K562 (cell line): Measurements from ENCODE around the gene CBR4. TPM values are rescaled to one million over a fixed set of nuclear protein-coding genes. Genes with fewer than 3 reads are reported as not detected.

Experiments used
- ATAC-seq: fragments of 200-7000 bp; cut with Tn5 transposase; 3 replicates; pipeline ENCODE4 v1.9.1; 2020; ENCODE audit warnings: moderate library complexity
- BruUV-seq: library from RNA; stranded (reverse); fragments of 400-500 nt; replicated peaks from 2 replicates; lab custom pipeline; 2021; lab: Mats Ljungman, UMichigan
- CTCF ChIA-PET: fragments of 300-600 bp; formaldehyde crosslinking; extraction: SDS; loops from one replicate; lab custom pipeline; 2021; ENCODE audit warnings: low intra/inter-chr PET ratio; lab: Yijun Ruan, JAX
- POLR2A ChIA-PET: fragments of 300-600, 350-650 bp; sonication (Branson Sonifier 250); formaldehyde crosslinking; extraction: SDS; loops from one replicate; lab custom pipeline; 2021; ENCODE audit warnings: antibody characterized with exemption, inconsistent platforms; lab: Yijun Ruan, JAX
- DNase-seq, 4 experiments: peaks; one replicate each; pipeline versions ENCODE4 v3.0.0 to v3.0.0-alpha.2; 2011 to 2018; ENCODE audit warnings: low spot score in 3 of 4, mixed read lengths in 3 of 4; ENCODE audit errors: extremely low read depth in 1 of 4
- FAIRE-seq: peaks from 2 replicates; lab custom pipeline; 2011; peaks lifted over from hg19 to GRCh38; lab: Jason Lieb, UNC
- H2AFZ ChIP-seq: 2 replicates; pipeline ENCODE4 v1.6.0; 2011; ENCODE audit warnings: low read depth, low read length, control low read depth, inconsistent platforms
- H3K27ac ChIP-seq: fragments of 200-600 bp; 3 replicates; pipeline ENCODE4 v1.8.0; 2011; ENCODE audit warnings: low read depth, mild to moderate bottlenecking, control low read depth, inconsistent platforms, low read length, moderate library complexity, mixed read lengths; ENCODE audit errors: extremely low read depth
- H3K27me3 ChIP-seq, 2 experiments: fragments of 300-600 bp in 1 of 2; 2 replicates in 1 of 2; 3 replicates in 1 of 2; pipeline versions ENCODE4 v1.6.0 to v1.8.0; 2011; ENCODE audit warnings: inconsistent platforms in 2 of 2, low read length in 2 of 2, mild to moderate bottlenecking in 1 of 2, mixed read lengths in 1 of 2, moderate library complexity in 1 of 2; ENCODE audit not compliant: control insufficient read depth in 2 of 2, insufficient read depth in 2 of 2
- H3K36me3 ChIP-seq: fragments of 300-600 bp; 3 replicates; pipeline ENCODE4 v1.8.0; 2011; ENCODE audit warnings: mild to moderate bottlenecking, low read length, inconsistent platforms; ENCODE audit not compliant: control insufficient read depth, insufficient read depth
- H3K4me1 ChIP-seq, 2 experiments: fragments of 200-600 bp in 1 of 2; replicated peaks in 1 of 2; 2 replicates in 1 of 2; 3 replicates in 1 of 2; pipeline versions ENCODE4 v1.5.1 to v1.8.0; 2011; ENCODE audit warnings: inconsistent platforms in 2 of 2, low read length in 2 of 2, mild to moderate bottlenecking in 1 of 2, mixed read lengths in 1 of 2, moderate library complexity in 1 of 2; ENCODE audit not compliant: control insufficient read depth in 2 of 2, insufficient read depth in 2 of 2
- H3K4me2 ChIP-seq: 2 replicates; pipeline ENCODE4 v1.6.1; 2011; ENCODE audit warnings: low read length, control low read depth, inconsistent platforms, mixed read lengths; ENCODE audit not compliant: insufficient read depth
- H3K4me3 ChIP-seq: fragments of 200-600 bp; sonication (generic), shearing (Covaris generic); 2 replicates; pipeline ENCODE4 v1.5.1; 2016; ENCODE audit warnings: control low read depth, inconsistent platforms
- H3K79me2 ChIP-seq: fragments of 200-600 bp; 3 replicates; pipeline ENCODE4 v1.8.0; 2011; ENCODE audit warnings: low read length, inconsistent platforms; ENCODE audit not compliant: control insufficient read depth, insufficient read depth
- H3K9ac ChIP-seq, 2 experiments: 2 replicates each; pipeline versions ENCODE4 v1.6.0 to v1.6.1; 2011; ENCODE audit warnings: low read depth in 2 of 2, low read length in 2 of 2, control low read depth in 1 of 2, inconsistent platforms in 1 of 2, mild to moderate bottlenecking in 1 of 2, mixed read lengths in 1 of 2; ENCODE audit not compliant: insufficient read depth in 1 of 2
- H3K9me1 ChIP-seq: one replicate; pipeline ENCODE4 v1.6.0; 2011; ENCODE audit warnings: inconsistent platforms, mild to moderate bottlenecking, low read length, moderate library complexity; ENCODE audit not compliant: control insufficient read depth, insufficient read depth
- H3K9me3 ChIP-seq: replicated peaks from 2 replicates; pipeline ENCODE4 v1.5.1; 2011; ENCODE audit warnings: low read depth, low read length, inconsistent platforms; ENCODE audit not compliant: control insufficient read depth, insufficient read depth
- H4K20me1 ChIP-seq: replicated peaks from 2 replicates; pipeline ENCODE4 v1.6.1; 2011; ENCODE audit warnings: low read length, inconsistent platforms, mixed read lengths; ENCODE audit not compliant: control insufficient read depth, insufficient read depth
- KAT2B ChIP-seq: IDR thresholded peaks from one replicate; pipeline ENCODE4 v1.6.1; 2012; ENCODE audit warnings: low read depth, mild to moderate bottlenecking, control low read depth, inconsistent platforms, low read length, moderate library complexity
- MTA1 ChIP-seq: fragments of 450-650 bp; IDR thresholded peaks from 2 replicates; pipeline ENCODE4 v1.6.1; 2017; ENCODE audit warnings: borderline replicate concordance
- SOX6 ChIP-seq: fragments of 450-650 bp; IDR thresholded peaks from 2 replicates; pipeline ENCODE4 v1.6.1; 2014; ENCODE audit warnings: mild to moderate bottlenecking
- TAF1 ChIP-seq: IDR thresholded peaks from 2 replicates; pipeline ENCODE4 v1.6.1; 2011; ENCODE audit warnings: mild to moderate bottlenecking, low read length, moderate library complexity; ENCODE audit not compliant: insufficient read depth, control insufficient read depth, severe bottlenecking; ENCODE audit errors: extremely low read depth
- ZNF133 ChIP-seq: fragments of 250-450 bp; sonication (Bioruptor Pico); IDR thresholded peaks from 2 replicates; pipeline ENCODE4 v1.4.0; 2020; ENCODE audit warnings: mild to moderate bottlenecking
- ZNF354B ChIP-seq: fragments of 250-450 bp; sonication (Bioruptor Pico); IDR thresholded peaks from 2 replicates; pipeline ENCODE4 v1.4.0; 2020
- WGBS: fragments of 100-300 bp; shearing (Covaris generic); methylation state at CpG from one replicate; pipeline ENCODE4 v1.1.6; 2016; ENCODE audit warnings: low coverage, mixed read lengths; ENCODE audit not compliant: insufficient coverage; ENCODE audit errors: missing lambda C conversion rate; 5-methylcytosine and 5-hydroxymethylcytosine counted together
- in situ Hi-C: fragments of 300-500 bp; cut with MboI; formaldehyde crosslinking; loops from 4 replicates; pipeline ENCODE4 v1.15.0; 2018; ENCODE audit warnings: inconsistent platforms, mixed read lengths
- intact Hi-C: fragments of 100-400 bp; cut with micrococcal nuclease; formaldehyde crosslinking; loops from 2 replicates; pipeline ENCODE4 v1.14.2; 2022
- polyA plus RNA-seq, 8 experiments: library from polyadenylated mRNA; depleted of rRNA in 4 of 8; stranded (reverse) in 5 of 8; unstranded in 3 of 8; fragments of >200 nt; fragmentation: Nextera tagmentation in 2 of 8; fragmentation: Illumina TruSeq in 1 of 8; extraction: Ambion mirVana in 2 of 8; extraction: Trizol in 1 of 8; gene quantifications; 2 replicates each; pipeline versions ENCODE4 v1.2.1 to v1.2.3, GENCODE V29; 2011 to 2014; ENCODE audit warnings: inconsistent platforms in 1 of 8, missing spikeins in 1 of 8
- total RNA-seq, 7 experiments: library from RNA; depleted of rRNA in 6 of 7; stranded (reverse); fragments of >200 nt in 6 of 7; fragmentation: Illumina TruSeq in 2 of 7; extraction: Trizol in 2 of 7; gene quantifications; 2 replicates each; pipeline versions ENCODE4 v1.2.1 to v1.2.3, GENCODE V29; 2011 to 2021; ENCODE audit warnings: low replicate concordance in 1 of 7
- TF ChIP-seq, protein P1 (sequence below): fragments of 450-650 bp; IDR thresholded peaks from 2 replicates; pipeline ENCODE4 v1.6.1; 2017; ENCODE audit warnings: antibody characterized with exemption
- TF ChIP-seq, protein P2 (sequence below): fragments of 250-450 bp; sonication (Bioruptor Pico); IDR thresholded peaks from 2 replicates; pipeline ENCODE4 v1.5.1; 2021; ENCODE audit warnings: mild to moderate bottlenecking
- TF ChIP-seq, protein P3 (sequence below): fragments of 150-350 bp; conservative IDR thresholded peaks from 2 replicates; pipeline ENCODE4 v1.6.1; 2014; ENCODE audit warnings: low read length

The CBR4 gene
- total and polyA plus RNA-seq, 9 of the 15 experiments (the other 6 are each of a cell fraction or from before 2014, with no cell fraction given) = 12.1 to 26.4 (median 18.6) TPM

DNA sequence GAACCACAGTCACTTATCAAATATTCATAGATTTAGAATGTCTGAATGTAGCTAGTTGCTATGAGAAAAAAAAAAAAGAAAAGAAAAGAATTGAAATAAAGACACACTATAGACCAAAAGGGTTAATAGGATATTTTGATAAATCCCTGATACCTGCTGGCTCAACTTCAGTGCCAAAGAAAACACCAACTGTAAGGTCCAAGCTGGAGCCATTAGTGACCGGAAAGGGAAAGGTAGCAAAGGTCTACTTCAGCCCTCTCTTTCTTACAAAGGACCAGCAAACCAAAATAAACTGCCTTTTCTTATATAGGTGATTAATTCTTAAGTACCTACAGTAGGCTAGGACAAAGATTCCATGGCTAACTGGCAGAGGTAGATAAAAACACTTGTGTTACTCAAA lies 9.7 kb downstream of the CBR4 start:
- TF ChIP-seq TAF1 (no peak), SOX6 (no peak), ZNF354B (CRISPR knock-in tag) (no peak), ZNF133 (CRISPR knock-in tag) (no peak), MTA1 (no peak), KAT2B (no peak)
- TF ChIP-seq, protein P1, sequence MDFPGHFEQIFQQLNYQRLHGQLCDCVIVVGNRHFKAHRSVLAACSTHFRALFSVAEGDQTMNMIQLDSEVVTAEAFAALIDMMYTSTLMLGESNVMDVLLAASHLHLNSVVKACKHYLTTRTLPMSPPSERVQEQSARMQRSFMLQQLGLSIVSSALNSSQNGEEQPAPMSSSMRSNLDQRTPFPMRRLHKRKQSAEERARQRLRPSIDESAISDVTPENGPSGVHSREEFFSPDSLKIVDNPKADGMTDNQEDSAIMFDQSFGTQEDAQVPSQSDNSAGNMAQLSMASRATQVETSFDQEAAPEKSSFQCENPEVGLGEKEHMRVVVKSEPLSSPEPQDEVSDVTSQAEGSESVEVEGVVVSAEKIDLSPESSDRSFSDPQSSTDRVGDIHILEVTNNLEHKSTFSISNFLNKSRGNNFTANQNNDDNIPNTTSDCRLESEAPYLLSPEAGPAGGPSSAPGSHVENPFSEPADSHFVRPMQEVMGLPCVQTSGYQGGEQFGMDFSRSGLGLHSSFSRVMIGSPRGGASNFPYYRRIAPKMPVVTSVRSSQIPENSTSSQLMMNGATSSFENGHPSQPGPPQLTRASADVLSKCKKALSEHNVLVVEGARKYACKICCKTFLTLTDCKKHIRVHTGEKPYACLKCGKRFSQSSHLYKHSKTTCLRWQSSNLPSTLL = no peak
- TF ChIP-seq, protein P2, sequence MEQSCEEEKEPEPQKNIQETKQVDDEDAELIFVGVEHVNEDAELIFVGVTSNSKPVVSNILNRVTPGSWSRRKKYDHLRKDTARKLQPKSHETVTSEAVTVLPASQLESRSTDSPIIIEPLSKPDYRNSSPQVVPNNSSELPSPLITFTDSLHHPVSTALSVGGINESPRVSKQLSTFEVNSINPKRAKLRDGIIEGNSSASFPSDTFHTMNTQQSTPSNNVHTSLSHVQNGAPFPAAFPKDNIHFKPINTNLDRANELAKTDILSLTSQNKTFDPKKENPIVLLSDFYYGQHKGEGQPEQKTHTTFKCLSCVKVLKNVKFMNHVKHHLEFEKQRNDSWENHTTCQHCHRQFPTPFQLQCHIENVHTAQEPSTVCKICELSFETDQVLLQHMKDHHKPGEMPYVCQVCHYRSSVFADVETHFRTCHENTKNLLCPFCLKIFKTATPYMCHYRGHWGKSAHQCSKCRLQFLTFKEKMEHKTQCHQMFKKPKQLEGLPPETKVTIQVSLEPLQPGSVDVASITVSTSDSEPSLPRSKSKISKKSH (CRISPR knock-in tag) = no peak
- TF ChIP-seq, protein P3, sequence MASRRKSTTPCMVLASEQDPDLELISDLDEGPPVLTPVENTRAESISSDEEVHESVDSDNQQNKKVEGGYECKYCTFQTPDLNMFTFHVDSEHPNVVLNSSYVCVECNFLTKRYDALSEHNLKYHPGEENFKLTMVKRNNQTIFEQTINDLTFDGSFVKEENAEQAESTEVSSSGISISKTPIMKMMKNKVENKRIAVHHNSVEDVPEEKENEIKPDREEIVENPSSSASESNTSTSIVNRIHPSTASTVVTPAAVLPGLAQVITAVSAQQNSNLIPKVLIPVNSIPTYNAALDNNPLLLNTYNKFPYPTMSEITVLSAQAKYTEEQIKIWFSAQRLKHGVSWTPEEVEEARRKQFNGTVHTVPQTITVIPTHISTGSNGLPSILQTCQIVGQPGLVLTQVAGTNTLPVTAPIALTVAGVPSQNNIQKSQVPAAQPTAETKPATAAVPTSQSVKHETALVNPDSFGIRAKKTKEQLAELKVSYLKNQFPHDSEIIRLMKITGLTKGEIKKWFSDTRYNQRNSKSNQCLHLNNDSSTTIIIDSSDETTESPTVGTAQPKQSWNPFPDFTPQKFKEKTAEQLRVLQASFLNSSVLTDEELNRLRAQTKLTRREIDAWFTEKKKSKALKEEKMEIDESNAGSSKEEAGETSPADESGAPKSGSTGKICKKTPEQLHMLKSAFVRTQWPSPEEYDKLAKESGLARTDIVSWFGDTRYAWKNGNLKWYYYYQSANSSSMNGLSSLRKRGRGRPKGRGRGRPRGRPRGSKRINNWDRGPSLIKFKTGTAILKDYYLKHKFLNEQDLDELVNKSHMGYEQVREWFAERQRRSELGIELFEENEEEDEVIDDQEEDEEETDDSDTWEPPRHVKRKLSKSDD = no peak
- TF ChIP-seq, all 486 proteins: peak for 0
- in situ Hi-C loops (loop anchor here (25.0 kb wide), 1 partner anchor 487 kb away; no protein-coding TSS in a partner anchor), intact Hi-C loops (no loop called here)
- no peak overlapping the region for H3K27ac ChIP-seq
- H3K79me2 ChIP-seq = no peaks in the 10 kb centered on the region
- no peak for ATAC-seq
- H3K4me3 ChIP-seq = no peak overlapping the region
- no peaks in the 10 kb centered on the region for H3K9me1 ChIP-seq
- 93% methylated on average over 1 of the region's 1 CpG for WGBS
- POLR2A ChIA-PET = interaction anchor here (0.6 to 1.9 kb wide), 2 partner anchors 10 to 399 kb away, joined by 4 to 6 read pairs; partner anchors contain the start of gene CBR4
- H3K36me3 ChIP-seq = peaks cover 77% of the 10 kb centered on the region
- no peak overlapping the region for H2AFZ ChIP-seq
- H3K4me2 ChIP-seq = no peak overlapping the region
- H3K27me3 ChIP-seq = no peaks in the 10 kb centered on the region
- BruUV-seq = no TSS peak
- H4K20me1 ChIP-seq = no peaks in the 10 kb centered on the region
- no peaks in the 10 kb centered on the region for H3K4me1 ChIP-seq
- no peak for FAIRE-seq
- CTCF ChIA-PET = no interaction called here
- no peak for DNase-seq
- H3K9me3 ChIP-seq = no peaks in the 10 kb centered on the region
- H3K9ac ChIP-seq = no peak overlapping the region
